ENCODE measurements around the gene PSMB10. TPM values are rescaled to one million over a fixed set of nuclear protein-coding genes. Genes with fewer than 3 reads are reported as not detected.

PSMB10 gene
- total and polyA plus RNA-seq, 2 of the 4 experiments (the other 2 are of a cell fraction): 28.7 to 36.7 TPM

DNA sequence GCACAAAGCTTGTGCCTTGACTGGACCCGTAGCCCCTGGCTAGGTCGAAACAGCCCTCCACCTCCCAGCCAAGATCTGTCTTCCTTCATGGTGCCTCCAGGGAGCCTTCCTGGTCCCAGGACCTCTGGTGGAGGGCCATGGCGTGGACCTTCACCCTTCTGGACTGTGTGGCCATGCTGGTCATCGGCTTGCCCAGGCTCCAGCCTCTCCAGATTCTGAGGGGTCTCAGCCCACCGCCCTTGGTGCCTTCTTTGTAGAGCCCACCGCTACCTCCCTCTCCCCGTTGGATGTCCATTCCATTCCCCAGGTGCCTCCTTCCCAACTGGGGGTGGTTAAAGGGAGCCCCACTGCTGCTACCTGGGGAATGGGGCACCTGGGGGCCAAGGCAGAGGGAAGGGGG lies 8.5 kb downstream of the PSMB10 start:
- Histone ChIP-seq H3K4me1 (ENCODE audit: control insufficient read depth, insufficient read depth, low read length) (no peaks in the 10 kb centered on the region), H3K36me3 (ENCODE audit: control insufficient read depth, insufficient read depth, low read length) (peaks cover 29% of the 10 kb centered on the region), H3K4me3 (ENCODE audit: insufficient read depth, low read depth, low read length) (no peak overlapping the region), H2AK5ac (ENCODE audit: low read depth, low read length) (no peak overlapping the region), H2AK9ac (replicated peaks; ENCODE audit: low read depth, low read length, poor library complexity) (peak overlapping the region; percentile 87), H3K18ac (ENCODE audit: low read depth, low read length) (no peak overlapping the region), H4K91ac (ENCODE audit: insufficient read depth, low read depth, low read length) (no peak overlapping the region), H3K4me2 (ENCODE audit: low read depth, low read length) (no peak overlapping the region), H2BK20ac (ENCODE audit: low read depth, low read length) (no peak overlapping the region), H4K20me1 (ENCODE audit: insufficient read depth, low read length) (peaks cover 39% of the 10 kb centered on the region), H3K9me3 (ENCODE audit: control insufficient read depth, insufficient read depth, low read length) (no peaks in the 10 kb centered on the region), H3K27me3 (ENCODE audit: control insufficient read depth, insufficient read depth, low read length) (no peaks in the 10 kb centered on the region), H3K56ac (ENCODE audit: extremely low read depth, insufficient read depth, low read length) (no peak overlapping the region), H3K14ac (replicated peaks; ENCODE audit: low read depth, low read length) (no peak overlapping the region), H3K27ac (ENCODE audit: insufficient read depth, low read length) (no peak overlapping the region), H4K8ac (ENCODE audit: low read depth in 2 of 2, low read length in 2 of 2) (no peak overlapping the region), H3K4ac (ENCODE audit: low read depth, low read length) (no peak overlapping the region), H4K5ac (ENCODE audit: low read depth, low read length) (no peak overlapping the region), H3K79me1 (ENCODE audit: low read depth in 1 of 2, low read length in 2 of 2) (peaks cover 5 to 27% of the 10 kb centered on the region in 2 experiments; a peak in 2 of 4 replicates), H2AFZ (replicated peaks; ENCODE audit: low read length, poor library complexity) (peak overlapping the region; percentile 86), H2BK120ac (ENCODE audit: low read depth, low read length) (no peak overlapping the region), H2BK15ac (ENCODE audit: low read depth, low read length) (no peak overlapping the region), H3K23ac (ENCODE audit: low read depth, low read length) (no peak overlapping the region), H3K9me1 (ENCODE audit: insufficient read depth, low read length) (no peaks in the 10 kb centered on the region), H2BK5ac (ENCODE audit: low read depth, low read length, poor library complexity, severe bottlenecking) (no peak overlapping the region), H3K9ac (ENCODE audit: low read depth, low read length) (no peak overlapping the region)
- dilution Hi-C loops (cut with HindIII; ENCODE audit: low sequenced_read_pairs, unreplicated experiment): no loop called here
- DNase-seq: no peak
- no peak for ATAC-seq (ENCODE audit: low read depth)
- POLR2A ChIA-PET (ENCODE audit: unreplicated experiment): no interaction called here
- no CpG with 5 or more reads among the region's 7 CpGs for WGBS, 2 experiments (ENCODE audit: extremely low coverage in 2 of 2, insufficient read length in 1 of 2)
- CTCF ChIA-PET: interaction anchor here (0.6 to 1.0 kb wide), 2 partner anchors 26 to 46 kb away, joined by 3 read pairs; no protein-coding TSS in a partner anchor
- BruUV-seq (replicated peaks): no TSS peak
- in situ Hi-C loops (cut with MboI; ENCODE audit: low sequenced_read_pairs): loop anchor here (5.0 to 25.0 kb wide), 3 partner anchors 116 to 391 kb away; partner anchors contain the start of gene RIPOR1
- intact Hi-C loops (cut with micrococcal nuclease): loop anchor here (1.0 to 2.0 kb wide), 5 partner anchors 45 to 407 kb away; partner anchors contain the start of gene THAP11
- TF ChIP-seq CHD1 (IDR thresholded peaks at IDR 0.05; ENCODE audit: low read depth, low read length): no peak
- no peak for TF ChIP-seq MXI1 (IDR thresholded peaks at IDR 0.05; ENCODE audit: borderline replicate concordance, low read depth, low read length)
- no peak for TF ChIP-seq BHLHE40 (IDR thresholded peaks at IDR 0.05; ENCODE audit: low read depth, low read length)
- no peak for TF ChIP-seq NFE2L2 (IDR thresholded peaks at IDR 0.05; ENCODE audit: low read depth, low read length)
- TF ChIP-seq RFX5 (IDR thresholded peaks at IDR 0.05; ENCODE audit: low read depth, low read length): no peak
- TF ChIP-seq RAD21 (IDR thresholded peaks at IDR 0.05; ENCODE audit: low read length): no peak
- TF ChIP-seq FOS (IDR thresholded peaks at IDR 0.05; ENCODE audit: low read depth, low read length): no peak
- TF ChIP-seq CEBPB (IDR thresholded peaks at IDR 0.05; ENCODE audit: low read depth, low read length): no peak
- no peak for TF ChIP-seq MAZ (IDR thresholded peaks at IDR 0.05; ENCODE audit: borderline replicate concordance, low read depth, low read length)
- TF ChIP-seq, protein P1, sequence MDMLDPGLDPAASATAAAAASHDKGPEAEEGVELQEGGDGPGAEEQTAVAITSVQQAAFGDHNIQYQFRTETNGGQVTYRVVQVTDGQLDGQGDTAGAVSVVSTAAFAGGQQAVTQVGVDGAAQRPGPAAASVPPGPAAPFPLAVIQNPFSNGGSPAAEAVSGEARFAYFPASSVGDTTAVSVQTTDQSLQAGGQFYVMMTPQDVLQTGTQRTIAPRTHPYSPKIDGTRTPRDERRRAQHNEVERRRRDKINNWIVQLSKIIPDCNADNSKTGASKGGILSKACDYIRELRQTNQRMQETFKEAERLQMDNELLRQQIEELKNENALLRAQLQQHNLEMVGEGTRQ (IDR thresholded peaks at IDR 0.05; ENCODE audit: low read depth, low read length): no peak
- TF ChIP-seq CTCF (conservative IDR thresholded peaks at IDR 0.05; ENCODE audit: low read depth, low read length): no peak
- no peak for TF ChIP-seq ELK1 (IDR thresholded peaks at IDR 0.05; ENCODE audit: borderline replicate concordance, low read depth, low read length)
- TF ChIP-seq SMC3 (IDR thresholded peaks at IDR 0.05; ENCODE audit: low read depth, low read length): no peak
- TF ChIP-seq POLR2A (IDR thresholded peaks at IDR 0.05; ENCODE audit: low read depth, low read length): no peak
- TF ChIP-seq RCOR1 (IDR thresholded peaks at IDR 0.05; ENCODE audit: insufficient replicate concordance, low read length): no peak
- no peak for TF ChIP-seq MAFK (IDR thresholded peaks at IDR 0.05; ENCODE audit: low read depth, low read length)

Measured in IMR-90 (cell line).